ENCODE measurements around the gene FAM193B. TPM values are rescaled to one million over a fixed set of nuclear protein-coding genes. Genes with fewer than 3 reads are reported as not detected.

Gene FAM193B
- total RNA-seq, 1 experiment from 2014 or later = 58.5 TPM

- POLR2A ChIA-PET = interaction anchor here (0.5 kb wide), 1 partner anchor 17 kb away, joined by 9 read pairs; no protein-coding TSS in a partner anchor
- Histone ChIP-seq H3K4me3 (ENCODE audit: low read depth in 2 of 2, low read length in 2 of 2) (no peak overlapping the region), H3K27ac (ENCODE audit: low read length) (no peak overlapping the region), H3K36me3 (ENCODE audit: control insufficient read depth, insufficient read depth, low read length) (peaks cover 14% of the 10 kb centered on the region), H3K4me1 (ENCODE audit: control insufficient read depth, insufficient read depth, low read length) (peaks cover 11% of the 10 kb centered on the region), H3K27me3 (ENCODE audit: control insufficient read depth, insufficient read depth, low read length) (0 out of 2 replicates have a peak, but pooled peaks cover under 1% of the 10 kb centered on the region), H3K9me3 (ENCODE audit: control insufficient read depth, insufficient read depth, low read depth, low read length) (no peaks in the 10 kb centered on the region)
- ATAC-seq (no peak), DNase-seq (ENCODE audit: low read depth, low spot score) (no peak)
- BruUV-seq (replicated peaks) = no TSS peak
- TF ChIP-seq CTCF (IDR thresholded peaks at IDR 0.05) (no peak), TCF7L2 (IDR thresholded peaks at IDR 0.05; ENCODE audit: low read depth, low read length) (no peak)
- in situ Hi-C loops (cut with HindIII; ENCODE audit: low pct_unique_long_range_greater_than_20kb, low sequenced_read_pairs) (loop anchor here (10.0 kb wide), 1 partner anchor 51 kb away; no protein-coding TSS in a partner anchor), intact Hi-C loops (cut with micrococcal nuclease; ENCODE audit: unreplicated experiment) (no loop called here)
- CTCF ChIA-PET = no interaction called here
Measured at GRCh38 chr5:177595991-177596774, 41.8 kb upstream of the FAM193B start.

GRCh38 chr5:177595026-177595585 is 40.7 kb upstream of the FAM193B start:
- peaks cover 6% of the 10 kb centered on the region; the same call in 1 of the 2 replicates for H3K27me3 ChIP-seq (ENCODE audit: control insufficient read depth, insufficient read depth, low read length)
- DNase-seq (ENCODE audit: low read depth, low spot score) (no peak), ATAC-seq (no peak)
- H3K4me3 ChIP-seq (ENCODE audit: low read depth in 2 of 2, low read length in 2 of 2) = no peak overlapping the region
- no peaks in the 10 kb centered on the region for H3K9me3 ChIP-seq (ENCODE audit: control insufficient read depth, insufficient read depth, low read depth, low read length)
- in situ Hi-C loops (cut with HindIII; ENCODE audit: low pct_unique_long_range_greater_than_20kb, low sequenced_read_pairs) = loop anchor here (10.0 kb wide), 1 partner anchor 50 kb away; no protein-coding TSS in a partner anchor
- ChIA-PET CTCF (no interaction called here), POLR2A (interaction anchor here (0.5 kb wide), 1 partner anchor 16 kb away, joined by 9 read pairs; no protein-coding TSS in a partner anchor)
- BruUV-seq (replicated peaks) = no TSS peak
- H3K27ac ChIP-seq (ENCODE audit: low read length) = no peak overlapping the region
- H3K4me1 ChIP-seq (ENCODE audit: control insufficient read depth, insufficient read depth, low read length) = peaks cover 5% of the 10 kb centered on the region; the same call in 1 of the 2 replicates
- H3K36me3 ChIP-seq (ENCODE audit: control insufficient read depth, insufficient read depth, low read length) = peaks cover 14% of the 10 kb centered on the region
- intact Hi-C loops (cut with micrococcal nuclease; ENCODE audit: unreplicated experiment) = no loop called here
- TF ChIP-seq SIN3A (IDR thresholded peaks at IDR 0.05; ENCODE audit: borderline replicate concordance, insufficient read depth, low read depth, low read length) = no peak
- no peak for TF ChIP-seq REST (IDR thresholded peaks at IDR 0.05; ENCODE audit: insufficient read depth in 1 of 2, low read depth in 2 of 2, low read length in 1 of 2)
- no peak for TF ChIP-seq POLR2AphosphoS5 (IDR thresholded peaks at IDR 0.05; ENCODE audit: low read depth, low read length)
- TF ChIP-seq TCF7L2 (IDR thresholded peaks at IDR 0.05; ENCODE audit: low read depth, low read length) = no peak

Data from Panc1 (cell line).